OCI-LY1 (cell line): Measurements from ENCODE around the gene RNU7-1.

Experiments
- EZH2 ChIP-seq: fragments of 200-600 bp; sonication (generic), shearing (Covaris generic); IDR thresholded peaks from 2 replicates; pipeline ENCODE4 v1.8.0; 2017; ENCODE audit warnings: borderline replicate concordance, mixed run types, mild to moderate bottlenecking, antibody characterized with exemption, low read length, moderate library complexity, mixed read lengths
- TF ChIP-seq, protein P1 (sequence below): fragments of 200-600 bp; sonication (generic), shearing (Covaris generic); IDR thresholded peaks from 2 replicates; pipeline ENCODE4 v1.5.1; 2017; ENCODE audit warnings: mild to moderate bottlenecking, antibody characterized with exemption, low read length, moderate library complexity, mixed read lengths

- TF ChIP-seq, protein P1, sequence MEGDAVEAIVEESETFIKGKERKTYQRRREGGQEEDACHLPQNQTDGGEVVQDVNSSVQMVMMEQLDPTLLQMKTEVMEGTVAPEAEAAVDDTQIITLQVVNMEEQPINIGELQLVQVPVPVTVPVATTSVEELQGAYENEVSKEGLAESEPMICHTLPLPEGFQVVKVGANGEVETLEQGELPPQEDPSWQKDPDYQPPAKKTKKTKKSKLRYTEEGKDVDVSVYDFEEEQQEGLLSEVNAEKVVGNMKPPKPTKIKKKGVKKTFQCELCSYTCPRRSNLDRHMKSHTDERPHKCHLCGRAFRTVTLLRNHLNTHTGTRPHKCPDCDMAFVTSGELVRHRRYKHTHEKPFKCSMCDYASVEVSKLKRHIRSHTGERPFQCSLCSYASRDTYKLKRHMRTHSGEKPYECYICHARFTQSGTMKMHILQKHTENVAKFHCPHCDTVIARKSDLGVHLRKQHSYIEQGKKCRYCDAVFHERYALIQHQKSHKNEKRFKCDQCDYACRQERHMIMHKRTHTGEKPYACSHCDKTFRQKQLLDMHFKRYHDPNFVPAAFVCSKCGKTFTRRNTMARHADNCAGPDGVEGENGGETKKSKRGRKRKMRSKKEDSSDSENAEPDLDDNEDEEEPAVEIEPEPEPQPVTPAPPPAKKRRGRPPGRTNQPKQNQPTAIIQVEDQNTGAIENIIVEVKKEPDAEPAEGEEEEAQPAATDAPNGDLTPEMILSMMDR, result no peak
- TF ChIP-seq EZH2, result no peak
Measured at GRCh38 chr12:6925540-6926279, 17.9 kb upstream of the RNU7-1 start.
